Measurements from ENCODE around the gene CEP55.

- TF ChIP-seq EZH2phosphoT487 (IDR thresholded peaks at IDR 0.05; ENCODE audit: insufficient read depth, low read depth) (no peak), EZH2 (IDR thresholded peaks at IDR 0.05; ENCODE audit: insufficient read depth, poor library complexity, severe bottlenecking) (no peak)
Measured at GRCh38 chr10:93516006-93516380, 19.6 kb downstream of the CEP55 start.
